ENCODE measurements around the gene TMEM116. TPM values are rescaled to one million over a fixed set of nuclear protein-coding genes. Genes with fewer than 3 reads are reported as not detected.

The TMEM116 gene
- total RNA-seq, 1 donor from 2014 or later, result 16.7 TPM

GRCh38 chr12:111926631-111927030 is 86.3 kb downstream of the TMEM116 start:
- no peaks in the 10 kb centered on the region for H3K36me3 Mint-ChIP-seq (ENCODE audit: low read depth)
- TF ChIP-seq CTCF (conservative IDR thresholded peaks at IDR 0.05), result no peak
- H3K27me3 Mint-ChIP-seq (ENCODE audit: low read depth), result no peaks in the 10 kb centered on the region
- no peaks in the 10 kb centered on the region for H3K9me3 Mint-ChIP-seq
- no peak overlapping the region for H3K4me3 Mint-ChIP-seq
- no peaks in the 10 kb centered on the region for H3K4me1 Mint-ChIP-seq
- H3K27ac Mint-ChIP-seq (ENCODE audit: unreplicated experiment), result no peak overlapping the region
- DNase-seq (ENCODE audit: low read depth, low spot score), result no peak

GRCh38 chr12:111925171-111925570 is 87.8 kb downstream of the TMEM116 start:
- no peak for TF ChIP-seq CTCF (conservative IDR thresholded peaks at IDR 0.05)
- Mint-ChIP-seq H3K27me3 (ENCODE audit: low read depth) (no peaks in the 10 kb centered on the region), H3K4me3 (no peak overlapping the region), H3K36me3 (ENCODE audit: low read depth) (no peaks in the 10 kb centered on the region), H3K4me1 (no peaks in the 10 kb centered on the region), H3K27ac (ENCODE audit: unreplicated experiment) (no peak overlapping the region), H3K9me3 (no peaks in the 10 kb centered on the region)
- DNase-seq (ENCODE audit: low read depth, low spot score), result no peak

- Mint-ChIP-seq H3K27me3 (ENCODE audit: low read depth) (no peaks in the 10 kb centered on the region), H3K36me3 (ENCODE audit: low read depth) (peaks cover 51% of the 10 kb centered on the region), H3K27ac (ENCODE audit: unreplicated experiment) (no peak overlapping the region), H3K9me3 (peaks cover 21% of the 10 kb centered on the region), H3K4me1 (no peaks in the 10 kb centered on the region), H3K4me3 (no peak overlapping the region)
- DNase-seq (ENCODE audit: low read depth, low spot score), result no peak
- no peak for TF ChIP-seq CTCF (conservative IDR thresholded peaks at IDR 0.05)
These were observed 105.2 kb downstream of the TMEM116 start for GRCh38 chr12:111907740-111908139.

- Mint-ChIP-seq H3K4me1 (no peaks in the 10 kb centered on the region), H3K4me3 (no peak overlapping the region), H3K27me3 (ENCODE audit: low read depth) (no peaks in the 10 kb centered on the region), H3K27ac (ENCODE audit: unreplicated experiment) (no peak overlapping the region), H3K36me3 (ENCODE audit: low read depth) (peaks cover 52% of the 10 kb centered on the region), H3K9me3 (peaks cover 21% of the 10 kb centered on the region)
- DNase-seq (ENCODE audit: low read depth, low spot score), result no peak
- TF ChIP-seq CTCF (conservative IDR thresholded peaks at IDR 0.05), result no peak
These were observed 107.5 kb downstream of the TMEM116 start for GRCh38 chr12:111905502-111905901.

GRCh38 chr12:111904446-111904975 is 108.5 kb downstream of the TMEM116 start:
- Mint-ChIP-seq H3K9me3 (peaks cover 17% of the 10 kb centered on the region), H3K4me3 (no peak overlapping the region), H3K4me1 (no peaks in the 10 kb centered on the region), H3K36me3 (ENCODE audit: low read depth) (peaks cover 53% of the 10 kb centered on the region), H3K27ac (ENCODE audit: unreplicated experiment) (no peak overlapping the region), H3K27me3 (ENCODE audit: low read depth) (no peaks in the 10 kb centered on the region)
- DNase-seq (ENCODE audit: low read depth, low spot score), result no peak
- no peak for TF ChIP-seq CTCF (conservative IDR thresholded peaks at IDR 0.05)
